Fibroblast of mammary gland (primary cell): Measurements from ENCODE around the gene GAS2L3.

ENCODE experiments used
- DNase-seq: peaks from one replicate; pipeline ENCODE4 v3.0.0-alpha.2; 2010; ENCODE audit warnings: low read depth
- H3K4me3 ChIP-seq: 2 replicates; pipeline ENCODE4 v1.5.1; 2011; ENCODE audit warnings: low read depth, mild to moderate bottlenecking, low read length, moderate library complexity; ENCODE audit not compliant: control insufficient read depth
- TF ChIP-seq, protein P1 (sequence below): conservative IDR thresholded peaks from 2 replicates; pipeline ENCODE4 v1.5.1; 2011; ENCODE audit warnings: low read depth, low read length, inconsistent platforms; ENCODE audit not compliant: control insufficient read depth, insufficient read depth

The GAS2L3 gene

DNA sequence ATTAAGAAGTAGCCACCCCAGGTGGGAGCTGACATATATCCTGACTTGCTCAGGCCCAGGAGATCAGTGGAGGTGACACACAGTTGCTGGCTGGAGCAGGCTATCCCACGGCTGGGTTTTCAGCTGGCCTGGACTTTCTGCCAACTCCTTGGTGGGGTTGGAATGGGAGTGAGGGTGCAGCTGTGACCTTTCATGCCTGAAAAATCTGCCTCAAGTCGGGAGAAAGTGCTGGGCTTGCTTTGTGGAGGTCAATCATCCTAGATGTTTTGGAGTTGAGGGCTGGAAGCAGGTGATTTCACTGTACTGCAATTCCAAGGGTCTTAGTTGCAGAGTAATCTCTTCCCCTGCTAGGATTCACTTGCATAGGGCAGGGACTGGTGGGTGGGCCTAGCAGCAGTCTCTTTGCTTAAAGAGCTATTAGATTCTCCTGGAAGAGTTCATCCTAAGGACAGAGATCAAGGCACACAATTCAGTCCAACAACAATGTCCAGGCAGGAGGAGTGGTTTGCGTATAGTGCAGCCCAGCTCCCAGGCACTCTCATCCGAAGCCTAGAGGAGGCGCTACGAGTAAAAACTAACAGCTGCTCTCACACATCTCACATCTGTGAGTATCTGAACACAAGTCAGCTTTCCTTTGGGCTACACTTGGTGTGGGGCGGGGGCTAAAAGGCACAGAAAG, 98.1 kb downstream of the GAS2L3 start:
- TF ChIP-seq, protein P1, sequence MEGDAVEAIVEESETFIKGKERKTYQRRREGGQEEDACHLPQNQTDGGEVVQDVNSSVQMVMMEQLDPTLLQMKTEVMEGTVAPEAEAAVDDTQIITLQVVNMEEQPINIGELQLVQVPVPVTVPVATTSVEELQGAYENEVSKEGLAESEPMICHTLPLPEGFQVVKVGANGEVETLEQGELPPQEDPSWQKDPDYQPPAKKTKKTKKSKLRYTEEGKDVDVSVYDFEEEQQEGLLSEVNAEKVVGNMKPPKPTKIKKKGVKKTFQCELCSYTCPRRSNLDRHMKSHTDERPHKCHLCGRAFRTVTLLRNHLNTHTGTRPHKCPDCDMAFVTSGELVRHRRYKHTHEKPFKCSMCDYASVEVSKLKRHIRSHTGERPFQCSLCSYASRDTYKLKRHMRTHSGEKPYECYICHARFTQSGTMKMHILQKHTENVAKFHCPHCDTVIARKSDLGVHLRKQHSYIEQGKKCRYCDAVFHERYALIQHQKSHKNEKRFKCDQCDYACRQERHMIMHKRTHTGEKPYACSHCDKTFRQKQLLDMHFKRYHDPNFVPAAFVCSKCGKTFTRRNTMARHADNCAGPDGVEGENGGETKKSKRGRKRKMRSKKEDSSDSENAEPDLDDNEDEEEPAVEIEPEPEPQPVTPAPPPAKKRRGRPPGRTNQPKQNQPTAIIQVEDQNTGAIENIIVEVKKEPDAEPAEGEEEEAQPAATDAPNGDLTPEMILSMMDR = no peak
- no peak overlapping the region for H3K4me3 ChIP-seq
- DNase-seq = no peak

DNA sequence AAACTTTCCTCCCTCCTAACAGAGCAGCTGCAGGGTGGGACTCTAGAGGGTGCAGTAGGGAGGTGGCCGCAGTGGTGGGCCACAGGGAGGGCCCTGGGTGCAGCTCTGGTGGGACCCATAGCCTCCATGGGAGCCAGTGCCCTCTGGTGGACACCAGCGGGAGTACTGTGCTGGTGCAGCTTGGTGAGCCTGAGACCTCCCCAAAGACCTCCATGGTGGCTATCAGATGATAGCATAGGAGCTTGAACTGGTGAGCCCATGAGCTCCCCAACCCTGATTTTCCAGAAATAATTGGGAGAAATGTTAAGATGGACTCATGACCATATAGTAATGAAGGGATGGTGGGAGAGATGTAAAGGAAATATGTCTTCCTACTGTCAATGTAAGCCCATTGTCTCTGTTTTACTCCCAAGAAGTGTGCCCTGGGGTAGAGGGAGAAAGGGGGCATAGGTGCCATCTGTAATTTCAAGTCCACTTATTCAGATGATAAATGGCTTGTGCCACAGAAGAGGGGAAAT, 98.7 kb downstream of the GAS2L3 start:
- H3K4me3 ChIP-seq = no peak overlapping the region
- peak; percentile 12 for DNase-seq
- TF ChIP-seq, protein P1 = peak; percentile 64

DNA sequence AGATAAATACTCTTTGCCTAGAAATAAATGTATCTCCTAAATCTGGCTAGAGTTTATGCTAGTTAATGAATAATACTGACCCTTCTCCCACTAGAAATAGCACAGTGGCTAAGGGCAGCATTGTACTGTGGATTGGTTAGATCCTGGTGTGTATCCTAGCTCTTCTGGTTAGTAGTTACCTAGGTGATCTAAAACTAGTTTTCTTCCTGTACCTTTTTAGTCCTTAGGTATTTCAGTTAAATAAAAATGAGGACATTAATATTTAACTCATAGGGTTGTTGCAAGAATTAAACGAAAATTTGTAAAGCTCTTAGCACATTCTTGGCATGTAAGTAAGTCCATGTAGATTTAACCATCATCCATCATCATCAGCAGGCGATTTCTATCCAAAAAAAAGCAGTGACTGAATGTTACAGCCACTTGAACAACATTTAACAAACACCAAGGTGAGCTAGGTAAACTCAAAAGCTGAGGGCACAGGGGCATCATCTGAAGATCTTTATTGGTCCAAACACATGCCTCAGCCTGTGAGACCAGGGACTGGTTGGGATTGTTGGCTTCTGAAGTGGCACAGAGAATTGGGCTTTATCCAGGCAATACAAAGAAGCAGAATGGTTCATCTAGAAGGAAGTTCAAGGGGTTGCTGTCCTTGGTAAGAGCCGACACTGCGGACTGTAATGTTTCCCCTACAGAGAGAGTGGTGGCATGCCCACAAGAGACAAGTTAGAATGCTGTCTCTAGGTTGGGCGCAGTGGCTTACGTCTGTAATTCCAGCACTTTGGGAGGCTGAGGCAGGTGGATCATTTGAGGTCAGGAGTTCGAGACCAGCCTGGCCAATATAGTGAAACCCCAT, 100.8 kb downstream of the GAS2L3 start:
- no peak for DNase-seq
- TF ChIP-seq, protein P1 = no peak
- no peak overlapping the region for H3K4me3 ChIP-seq
